SK-N-SH (cell line): Measurements from ENCODE around the gene UBXN1. TPM values are rescaled to one million over a fixed set of nuclear protein-coding genes. Genes with fewer than 3 reads are reported as not detected.

ENCODE experiments used
- CTCF ChIA-PET: fragments of 300-600, 350-600 bp; formaldehyde crosslinking; extraction: SDS; loops from one replicate; lab custom pipeline; 2021; lab: Yijun Ruan, JAX
- POLR2A ChIA-PET: fragments of 350-600 bp; sonication (Branson Sonifier 250); formaldehyde crosslinking; extraction: SDS; loops from one replicate; lab custom pipeline; 2020; ENCODE audit warnings: antibody characterized with exemption, inconsistent platforms; lab: Yijun Ruan, JAX
- DNase-seq: peaks from one replicate; pipeline ENCODE4 v3.0.0; 2012
- H2AFZ ChIP-seq: fragments of 200-600 bp; sonication (generic); 2 replicates; pipeline ENCODE4 v1.8.1; 2016; ENCODE audit warnings: antibody characterized with exemption, mild to moderate bottlenecking, low read depth
- H3F3A ChIP-seq: fragments of 200-600 bp; sonication (generic); replicated peaks from 2 replicates; pipeline ENCODE3; 2016; ENCODE audit warnings: antibody characterized with exemption, mild to moderate bottlenecking; ENCODE audit not compliant: insufficient read depth
- H3K27ac ChIP-seq, 2 experiments: fragments of 200-500 bp in 1 of 2; fragments of 200-600 bp in 1 of 2; sonication (Bioruptor generic) in 1 of 2; sonication (generic), shearing (Covaris generic) in 1 of 2; 2 replicates each; pipeline versions ENCODE4 v1.5.1 to v1.6.1; 2014 to 2016; ENCODE audit warnings: low read depth in 2 of 2, inconsistent platforms in 1 of 2, low read length in 1 of 2, mild to moderate bottlenecking in 1 of 2, mixed read lengths in 1 of 2
- H3K27me3 ChIP-seq: fragments of 200-600 bp; sonication (generic), shearing (Covaris generic); 2 replicates; pipeline ENCODE4 v1.6.1; 2016; ENCODE audit warnings: mixed run types; ENCODE audit not compliant: insufficient read depth
- H3K36me3 ChIP-seq, 2 experiments: fragments of 200-500 bp in 1 of 2; fragments of 200-600 bp in 1 of 2; sonication (Bioruptor generic) in 1 of 2; sonication (generic) in 1 of 2; replicated peaks in 1 of 2; 2 replicates each; pipeline versions ENCODE3 to v1.5.1; 2014 to 2016; ENCODE audit warnings: low read length in 1 of 2, mild to moderate bottlenecking in 1 of 2; ENCODE audit not compliant: insufficient read depth in 2 of 2, control insufficient read depth in 1 of 2
- H3K4me1 ChIP-seq, 2 experiments: fragments of 200-500 bp in 1 of 2; fragments of 200-600 bp in 1 of 2; sonication (Bioruptor generic) in 1 of 2; sonication (generic), shearing (Covaris generic) in 1 of 2; 2 replicates each; pipeline versions ENCODE4 v1.5.1 to v1.6.1; 2014 to 2016; ENCODE audit warnings: low read depth in 1 of 2, low read length in 1 of 2, mixed run types in 1 of 2; ENCODE audit not compliant: insufficient read depth in 2 of 2, control insufficient read depth in 1 of 2
- H3K4me2 ChIP-seq: fragments of 200-600 bp; sonication (generic), shearing (Covaris generic); 2 replicates; pipeline ENCODE4 v1.6.1; 2017; ENCODE audit warnings: mixed run types
- H3K4me3 ChIP-seq, 2 experiments: fragments of 200-500 bp in 1 of 2; fragments of 200-600 bp in 1 of 2; sonication (Bioruptor generic) in 1 of 2; sonication (generic), shearing (Covaris generic) in 1 of 2; 2 replicates each; pipeline versions ENCODE4 v1.5.1 to v1.8.1; 2014 to 2016; ENCODE audit warnings: low read depth in 2 of 2, inconsistent platforms in 1 of 2, low read length in 1 of 2, mild to moderate bottlenecking in 1 of 2, mixed read lengths in 1 of 2, moderate library complexity in 1 of 2
- H3K79me2 ChIP-seq: fragments of 200-600 bp; sonication (generic); 2 replicates; pipeline ENCODE4 v1.8.1; 2017; ENCODE audit warnings: mild to moderate bottlenecking; ENCODE audit not compliant: insufficient read depth
- H3K9ac ChIP-seq: fragments of 200-600 bp; sonication (generic); 2 replicates; pipeline ENCODE4 v1.6.1; 2017; ENCODE audit warnings: mixed run types
- H3K9me2 ChIP-seq: fragments of 200-600 bp; sonication (generic); 2 replicates; pipeline ENCODE4 v1.6.1; 2017; ENCODE audit warnings: mixed run types
- H3K9me3 ChIP-seq: fragments of 200-600 bp; sonication (generic); 2 replicates; pipeline ENCODE4 v1.6.1; 2017; ENCODE audit warnings: mixed run types, mild to moderate bottlenecking, moderate library complexity
- H4K20me1 ChIP-seq: fragments of 200-600 bp; sonication (generic); 2 replicates; pipeline ENCODE4 v1.6.1; 2017; ENCODE audit warnings: mild to moderate bottlenecking, mixed run types; ENCODE audit not compliant: insufficient read depth
- ELF1 ChIP-seq: IDR thresholded peaks from 2 replicates; pipeline ENCODE4 v1.4.0; 2012
- FOSL2 ChIP-seq: IDR thresholded peaks from 2 replicates; pipeline ENCODE4 v1.4.0; 2012; ENCODE audit warnings: low read depth, mild to moderate bottlenecking, moderate library complexity, borderline replicate concordance
- FOXM1 ChIP-seq: IDR thresholded peaks from 2 replicates; pipeline ENCODE4 v1.4.0; 2012; ENCODE audit warnings: low read depth, mild to moderate bottlenecking
- GABPA ChIP-seq: IDR thresholded peaks from 2 replicates; pipeline ENCODE4 v1.4.0; 2012; ENCODE audit warnings: low read depth, mild to moderate bottlenecking
- IRF3 ChIP-seq: fragments of 150-350 bp; IDR thresholded peaks from 2 replicates; pipeline ENCODE4 v1.6.1; 2016; ENCODE audit warnings: mild to moderate bottlenecking, low read depth, low read length
- JUND ChIP-seq: IDR thresholded peaks from 2 replicates; pipeline ENCODE4 v1.4.0; 2012
- MEF2A ChIP-seq: IDR thresholded peaks from 2 replicates; pipeline ENCODE4 v1.4.0; 2012; ENCODE audit warnings: low read depth, borderline replicate concordance
- PBX3 ChIP-seq: IDR thresholded peaks from 2 replicates; pipeline ENCODE4; 2012
- POLR2AphosphoS5 ChIP-seq: IDR thresholded peaks from 2 replicates; pipeline ENCODE4 v1.6.1; 2012; ENCODE audit warnings: low read depth, low read length
- RCOR1 ChIP-seq: fragments of 150-350 bp; IDR thresholded peaks from 2 replicates; pipeline ENCODE4 v1.6.1; 2017; ENCODE audit warnings: antibody characterized with exemption, low read length
- REST ChIP-seq: IDR thresholded peaks from 2 replicates; pipeline ENCODE4 v1.6.1; 2012; ENCODE audit warnings: mild to moderate bottlenecking, low read depth, low read length, moderate library complexity
- RXRA ChIP-seq: IDR thresholded peaks from 2 replicates; pipeline ENCODE4 v1.4.0; 2012; ENCODE audit warnings: low read depth, mild to moderate bottlenecking, borderline replicate concordance
- SMC3 ChIP-seq: IDR thresholded peaks from 2 replicates; pipeline ENCODE4 v1.6.1; 2012; ENCODE audit warnings: low read depth, low read length, improper control_type of control experiment
- TCF12 ChIP-seq: IDR thresholded peaks from 2 replicates; pipeline ENCODE4 v1.4.0; 2012
- TEAD4 ChIP-seq: IDR thresholded peaks from 2 replicates; pipeline ENCODE4 v1.4.0; 2012; ENCODE audit warnings: mild to moderate bottlenecking, borderline replicate concordance; ENCODE audit not compliant: insufficient read depth
- USF1 ChIP-seq: IDR thresholded peaks from 2 replicates; pipeline ENCODE4 v1.4.0; 2012; ENCODE audit warnings: low read depth, borderline replicate concordance
- YY1 ChIP-seq: IDR thresholded peaks from 2 replicates; pipeline ENCODE4 v1.4.0; 2012; ENCODE audit warnings: low read depth, mild to moderate bottlenecking
- WGBS: methylation state at CpG from one replicate; pipeline ENCODE4 v1.1.6; 2017; ENCODE audit warnings: low lambda C conversion rate; 5-methylcytosine and 5-hydroxymethylcytosine counted together
- polyA plus RNA-seq, 3 experiments: library from polyadenylated mRNA; depleted of rRNA; stranded (reverse); fragments of >200 nt; gene quantifications; 2 replicates each; pipeline ENCODE4 v1.2.3, GENCODE V29; 2012

Gene UBXN1
- polyA plus RNA-seq, 1 of the 3 experiments (the other 2 are of a cell fraction), result 256 TPM

GRCh38 chr11:62706850-62707247, 28.0 kb upstream of the UBXN1 start:
- Histone ChIP-seq H3K9ac (no peak overlapping the region), H2AFZ (peak overlapping the region; percentile 64; the same call in 1 of the 2 replicates), H3K4me2 (peak overlapping the region; percentile 73), H3K36me3 (peaks cover 16 to 19% of the 10 kb centered on the region in 2 experiments), H3F3A (peaks cover 36% of the 10 kb centered on the region), H3K4me3 (no peak overlapping the region; a peak in 1 of 4 replicates), H3K9me2 (no peaks in the 10 kb centered on the region), H3K27ac (peak overlapping the region; percentile 84 to 89), H3K79me2 (peaks cover 12% of the 10 kb centered on the region; the same call in 1 of the 2 replicates), H3K9me3 (no peaks in the 10 kb centered on the region), H4K20me1 (no peaks in the 10 kb centered on the region), H3K4me1 (peaks cover 22 to 45% of the 10 kb centered on the region in 2 experiments; a peak in 3 of 4 replicates), H3K27me3 (no peaks in the 10 kb centered on the region)
- DNase-seq, result no peak
- ChIA-PET POLR2A (interaction anchor here (0.5 to 3.3 kb wide), 9 partner anchors 18 to 135 kb away, joined by 3 to 26 read pairs (median 5); partner anchors contain the start of genes C11orf98, CSKMT, HNRNPUL2 and INTS5), CTCF (interaction anchor here (1.1 to 6.6 kb wide), 8 partner anchors 12 to 164 kb away, joined by 3 to 48 read pairs (median 4); partner anchors contain the start of genes HNRNPUL2 and TMEM179B)
- 86% methylated on average over 8 of the region's 8 CpGs for WGBS
- TF ChIP-seq YY1 (no peak), POLR2AphosphoS5 (0 out of 2 replicates have a peak, but pooled peaks have one; percentile 1), IRF3 (no peak), PBX3 (no peak), RCOR1 (no peak), TEAD4 (no peak)

- ChIA-PET POLR2A (interaction anchor here (0.5 to 3.3 kb wide), 12 partner anchors 11 to 135 kb away, joined by 3 to 26 read pairs (median 4); partner anchors contain the start of genes C11orf98, CSKMT, EEF1G and HNRNPUL2), CTCF (interaction anchor here (1.1 to 6.6 kb wide), 8 partner anchors 11 to 163 kb away, joined by 3 to 48 read pairs (median 4); partner anchors contain the start of genes HNRNPUL2 and TMEM179B)
- Histone ChIP-seq H2AFZ (peak overlapping the region; percentile 64; the same call in 1 of the 2 replicates), H3K4me2 (peak overlapping the region; percentile 73), H3K9me3 (no peaks in the 10 kb centered on the region), H3K9ac (peak overlapping the region; percentile 80), H3K4me1 (peaks cover 22 to 45% of the 10 kb centered on the region in 2 experiments; a peak in 3 of 4 replicates), H3K79me2 (peaks cover 12% of the 10 kb centered on the region; the same call in 1 of the 2 replicates), H3K4me3 (peak overlapping the region; percentile 67 to 70), H3K36me3 (peaks cover 16% of the 10 kb centered on the region in 2 experiments), H3F3A (peaks cover 29% of the 10 kb centered on the region), H3K27ac (peak overlapping the region; percentile 84 to 93), H3K27me3 (no peaks in the 10 kb centered on the region), H3K9me2 (no peaks in the 10 kb centered on the region), H4K20me1 (no peaks in the 10 kb centered on the region)
- peak; percentile 97 for DNase-seq
- WGBS, result 40% methylated on average over 16 of the region's 73 CpGs
- TF ChIP-seq TCF12, result no peak
- peak; percentile 86 for TF ChIP-seq GABPA
- TF ChIP-seq JUND, result no peak
- TF ChIP-seq ELF1, result peak; percentile 52
- TF ChIP-seq RXRA, result no peak
- no peak for TF ChIP-seq PBX3
- no peak for TF ChIP-seq MEF2A
- TF ChIP-seq SMC3, result no peak
- TF ChIP-seq USF1, result no peak
- no peak for TF ChIP-seq FOXM1
- TF ChIP-seq FOSL2, result peak; percentile 19; the same call in 1 of the 2 replicates
- 0 out of 2 replicates have a peak, but pooled peaks have one; percentile 24 for TF ChIP-seq REST
Observed at GRCh38 chr11:62705880-62706849, 27.3 kb upstream of the UBXN1 start.
